ENCODE measurements around the gene MPIG6B.

The MPIG6B gene

DNA sequence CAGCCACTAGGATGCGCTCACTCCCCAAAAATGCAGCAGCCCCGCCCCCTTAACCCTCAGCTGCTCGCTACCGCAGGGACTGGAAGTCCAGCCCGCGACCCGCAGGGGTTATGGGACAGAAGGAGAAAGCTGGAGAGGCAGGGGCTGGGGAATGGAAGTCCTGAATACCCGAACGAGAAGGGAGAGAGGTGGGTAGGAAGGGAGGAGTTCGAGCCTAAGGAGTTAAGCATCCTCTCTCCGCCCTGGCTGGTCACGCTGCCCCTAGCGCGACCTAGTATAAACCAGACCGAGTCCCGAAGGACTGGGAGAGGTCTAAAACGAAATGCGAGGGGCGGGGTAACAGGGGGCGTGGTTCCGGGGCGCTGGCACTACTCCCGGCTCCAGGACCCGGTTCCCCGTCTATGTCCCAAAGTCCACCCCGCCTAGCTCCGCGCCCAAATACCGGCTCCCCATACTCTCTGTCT is 6.4 kb downstream of the MPIG6B start:
- H3K4me3 ChIP-seq (ENCODE audit: low read length): peak overlapping the region; percentile 92
- TF ChIP-seq, protein P1, sequence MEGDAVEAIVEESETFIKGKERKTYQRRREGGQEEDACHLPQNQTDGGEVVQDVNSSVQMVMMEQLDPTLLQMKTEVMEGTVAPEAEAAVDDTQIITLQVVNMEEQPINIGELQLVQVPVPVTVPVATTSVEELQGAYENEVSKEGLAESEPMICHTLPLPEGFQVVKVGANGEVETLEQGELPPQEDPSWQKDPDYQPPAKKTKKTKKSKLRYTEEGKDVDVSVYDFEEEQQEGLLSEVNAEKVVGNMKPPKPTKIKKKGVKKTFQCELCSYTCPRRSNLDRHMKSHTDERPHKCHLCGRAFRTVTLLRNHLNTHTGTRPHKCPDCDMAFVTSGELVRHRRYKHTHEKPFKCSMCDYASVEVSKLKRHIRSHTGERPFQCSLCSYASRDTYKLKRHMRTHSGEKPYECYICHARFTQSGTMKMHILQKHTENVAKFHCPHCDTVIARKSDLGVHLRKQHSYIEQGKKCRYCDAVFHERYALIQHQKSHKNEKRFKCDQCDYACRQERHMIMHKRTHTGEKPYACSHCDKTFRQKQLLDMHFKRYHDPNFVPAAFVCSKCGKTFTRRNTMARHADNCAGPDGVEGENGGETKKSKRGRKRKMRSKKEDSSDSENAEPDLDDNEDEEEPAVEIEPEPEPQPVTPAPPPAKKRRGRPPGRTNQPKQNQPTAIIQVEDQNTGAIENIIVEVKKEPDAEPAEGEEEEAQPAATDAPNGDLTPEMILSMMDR (conservative IDR thresholded peaks at IDR 0.05; ENCODE audit: low read length): no peak
- DNase-seq (ENCODE audit: low read depth): peak; percentile 88

DNA sequence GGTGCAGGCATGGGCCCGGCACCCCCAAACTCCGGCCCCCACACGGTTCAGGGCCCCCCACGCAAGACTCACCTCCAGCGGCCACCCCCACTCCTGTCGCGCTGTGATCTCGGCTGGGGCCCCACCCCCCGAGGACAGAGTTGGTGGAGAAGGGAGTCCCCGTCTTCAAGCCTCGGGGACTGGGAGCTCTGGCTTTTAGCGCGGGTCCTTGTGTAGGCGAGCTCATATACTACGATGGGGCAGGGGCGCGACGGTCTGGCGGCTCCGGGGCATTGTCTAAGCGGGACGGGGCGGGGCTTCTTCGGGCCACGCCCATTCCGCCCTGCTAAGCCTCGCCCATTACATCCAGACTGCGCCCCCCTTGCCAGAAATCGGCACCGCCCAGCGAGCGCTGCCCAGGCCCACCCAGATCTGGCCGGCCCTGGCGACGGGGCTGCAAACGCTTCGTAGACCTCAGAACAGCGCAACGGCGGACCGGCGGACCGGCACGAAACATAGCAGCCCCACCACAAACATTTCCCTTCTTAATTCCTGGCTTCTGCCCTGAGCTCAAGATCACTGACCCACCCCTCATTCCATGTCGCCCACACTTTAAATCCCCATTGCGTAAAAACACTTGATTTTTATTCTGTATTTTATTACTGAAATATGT is 6.9 kb downstream of the MPIG6B start:
- TF ChIP-seq, protein P1 (conservative IDR thresholded peaks at IDR 0.05; ENCODE audit: low read length): no peak
- peak overlapping the region; percentile 92 for H3K4me3 ChIP-seq (ENCODE audit: low read length)
- DNase-seq (ENCODE audit: low read depth): peak; percentile 89

DNA sequence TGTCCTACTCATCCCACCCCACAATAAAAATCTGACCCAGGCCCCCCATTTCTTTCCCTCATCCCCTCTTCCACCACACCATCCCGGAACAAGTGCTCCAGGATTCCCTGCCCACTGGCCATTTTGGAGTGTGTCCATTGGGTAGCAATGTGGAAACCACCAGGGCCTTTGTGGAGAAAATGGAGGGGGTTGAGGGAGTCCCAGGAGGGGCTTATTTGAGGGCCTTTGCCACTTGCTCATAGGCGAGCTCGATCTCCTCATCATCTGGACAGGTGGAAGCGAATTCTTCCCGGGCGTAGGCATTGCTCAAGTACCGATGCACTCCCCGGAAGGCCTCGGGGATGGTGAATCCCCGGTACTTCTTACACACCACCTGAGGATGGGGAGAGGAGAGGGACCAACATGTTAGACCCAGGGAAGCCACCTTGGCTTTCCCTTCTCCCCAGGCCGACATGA is 7.5 kb downstream of the MPIG6B start:
- TF ChIP-seq, protein P1 (conservative IDR thresholded peaks at IDR 0.05; ENCODE audit: low read length): no peak
- H3K4me3 ChIP-seq (ENCODE audit: low read length): peak overlapping the region; percentile 92
- DNase-seq (ENCODE audit: low read depth): no peak

DNA sequence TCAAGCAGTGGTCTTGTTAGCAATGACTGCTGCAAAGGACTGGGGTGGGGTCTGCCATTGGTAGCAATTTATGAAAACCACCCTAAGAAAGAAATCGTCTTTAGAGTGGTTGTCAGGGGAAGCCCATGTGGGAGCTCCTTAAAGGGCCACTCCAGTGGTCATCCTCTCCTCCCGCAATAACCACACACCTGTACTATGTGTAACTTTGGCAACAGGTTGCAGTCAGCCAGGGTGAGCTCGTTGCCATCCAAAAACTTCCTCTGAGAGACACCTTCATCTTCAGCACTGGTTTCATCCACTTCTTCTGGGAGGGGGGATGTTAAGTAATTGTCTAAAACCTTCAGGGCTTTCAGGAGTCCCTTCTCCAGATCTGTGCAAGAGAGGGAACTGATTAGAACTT is 8.9 kb downstream of the MPIG6B start:
- H3K4me3 ChIP-seq (ENCODE audit: low read length): no peak overlapping the region
- TF ChIP-seq, protein P1 (conservative IDR thresholded peaks at IDR 0.05; ENCODE audit: low read length): no peak
- DNase-seq (ENCODE audit: low read depth): no peak

DNA sequence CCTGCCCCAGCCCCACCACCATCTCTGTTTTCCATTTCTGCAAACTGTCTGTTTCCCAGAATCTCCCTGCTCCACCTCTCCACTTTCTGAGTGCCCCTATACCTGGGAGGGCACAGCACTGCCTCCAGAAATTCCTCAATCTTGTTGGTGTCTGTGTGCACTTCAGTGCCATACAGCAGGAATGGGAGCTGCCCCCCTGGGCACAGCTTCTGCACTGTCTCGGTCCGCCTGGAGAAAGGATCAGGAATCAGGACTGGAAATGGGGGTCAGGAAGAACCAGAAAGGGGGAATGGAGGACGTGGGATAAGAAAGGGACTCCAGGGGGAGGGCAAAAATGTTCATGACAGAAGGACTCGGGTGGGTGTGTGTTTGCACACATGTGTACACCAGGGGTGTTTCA is 10.6 kb downstream of the MPIG6B start:
- no peak for DNase-seq (ENCODE audit: low read depth)

DNA sequence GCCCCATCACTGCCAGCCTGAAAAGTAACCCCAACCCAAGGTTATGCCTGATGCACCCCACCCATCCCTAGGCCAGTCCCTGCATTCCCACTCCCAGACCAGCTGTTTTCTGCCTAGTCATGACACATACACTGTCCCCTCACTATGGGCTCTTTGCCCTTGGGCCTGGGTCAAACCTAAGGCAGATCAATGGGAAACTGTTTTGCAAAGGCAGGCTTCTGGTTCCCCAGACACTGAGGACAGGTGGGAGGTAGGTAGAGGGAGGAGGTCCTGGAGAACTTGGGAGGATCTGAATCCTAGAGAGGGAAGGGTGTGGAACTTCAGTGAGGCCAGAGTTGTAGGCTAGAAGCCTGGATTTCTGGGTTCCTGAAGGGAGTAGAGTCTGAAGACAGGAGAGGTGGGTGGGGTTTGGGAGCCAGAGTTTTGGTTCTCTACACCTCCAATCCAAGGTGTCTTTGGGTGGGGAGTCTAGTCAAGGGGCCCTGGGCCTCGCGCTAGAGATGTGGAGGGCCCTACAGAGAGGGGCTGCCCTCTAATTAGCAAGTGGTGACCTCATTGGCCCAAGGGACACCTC is 11.2 kb downstream of the MPIG6B start:
- H3K4me3 ChIP-seq (ENCODE audit: low read length): peak overlapping the region; percentile 99
- no peak for DNase-seq (ENCODE audit: low read depth)
- TF ChIP-seq, protein P1 (conservative IDR thresholded peaks at IDR 0.05; ENCODE audit: low read length): no peak

More for the DNA sequence above, 10.6 kb downstream of the MPIG6B start:
- TF ChIP-seq, protein P1 (conservative IDR thresholded peaks at IDR 0.05; ENCODE audit: low read length): no peak
- H3K4me3 ChIP-seq (ENCODE audit: low read length): peak overlapping the region; percentile 99

Data from AG10803 (cell line).